Testis (tissue), 3 donors: ENCODE measurements around the gene RGS8. TPM values are rescaled to one million over a fixed set of nuclear protein-coding genes. Genes with fewer than 3 reads are reported as not detected.

ENCODE experiments used
- DNase-seq: peaks from one replicate; pipeline ENCODE4 v3.0.0-alpha.2; 2019
- H3K27ac ChIP-seq, 2 donors: fragments of 200-600 bp; sonication (generic); one replicate each; pipeline ENCODE4 v1.5.1; 2019
- H3K27me3 ChIP-seq: fragments of 200-600 bp; sonication (generic); one replicate; pipeline ENCODE4 v1.5.1; 2019
- H3K36me3 ChIP-seq: fragments of 200-600 bp; sonication (generic); one replicate; pipeline ENCODE4 v1.5.1; 2017; ENCODE audit warnings: low read depth; ENCODE audit errors: missing control alignments
- H3K4me1 ChIP-seq: fragments of 200-600 bp; sonication (generic); one replicate; pipeline ENCODE4 v1.5.1; 2019
- H3K4me3 ChIP-seq, 2 donors: fragments of 200-600 bp; sonication (generic); one replicate each; pipeline ENCODE4 v1.5.1; 2017 to 2019
- H3K9me3 ChIP-seq: fragments of 200-600 bp; sonication (generic); one replicate; pipeline ENCODE4 v1.5.1; 2017
- POLR2A ChIP-seq: fragments of 450-650 bp; IDR thresholded peaks from one replicate; pipeline ENCODE4 v1.6.1; 2017; ENCODE audit warnings: antibody characterized with exemption, mild to moderate bottlenecking, moderate library complexity
- WGBS, 2 donors: methylation state at CpG; one replicate each; pipeline ENCODE4 v1.1.5; 2018; 5-methylcytosine and 5-hydroxymethylcytosine counted together
- intact Hi-C: fragments of 100-400 bp; cut with DNase I; formaldehyde crosslinking; loops from one replicate; pipeline ENCODE4 v1.15.1; 2023; ENCODE audit warnings: low total_unique reads
- polyA plus RNA-seq: library from polyadenylated mRNA; stranded (reverse); fragments of 350-450 nt; fragmentation: Illumina TruSeq; extraction: RNeasy Lipid Tissue Mini Kit (QIAGEN cat#74804); gene quantifications from one replicate; pipeline ENCODE4 v1.2.3, GENCODE V29; 2014; ENCODE audit warnings: low read depth, low replicate concordance; ENCODE audit not compliant: insufficient read depth
- total RNA-seq, 2 donors: library from RNA; depleted of rRNA; stranded (reverse); fragments of >200 nt; gene quantifications; one replicate each; pipeline ENCODE4 v1.2.3, GENCODE V29; 2016
- TF ChIP-seq, protein P1 (sequence below), 3 experiments: fragments of 450-650 bp in 2 of 3; fragments of 200-600 bp in 1 of 3; sonication (generic) in 1 of 3; IDR thresholded peaks; one replicate each; pipeline ENCODE4 v1.5.1; 2016 to 2019; ENCODE audit warnings: antibody characterized with exemption in 3 of 3, mild to moderate bottlenecking in 2 of 3, moderate library complexity in 1 of 3

The RGS8 gene
- total and polyA plus RNA-seq, 3 donors from 2014 or later, result 2.4 to 3.1 (median 2.5) TPM

DNA sequence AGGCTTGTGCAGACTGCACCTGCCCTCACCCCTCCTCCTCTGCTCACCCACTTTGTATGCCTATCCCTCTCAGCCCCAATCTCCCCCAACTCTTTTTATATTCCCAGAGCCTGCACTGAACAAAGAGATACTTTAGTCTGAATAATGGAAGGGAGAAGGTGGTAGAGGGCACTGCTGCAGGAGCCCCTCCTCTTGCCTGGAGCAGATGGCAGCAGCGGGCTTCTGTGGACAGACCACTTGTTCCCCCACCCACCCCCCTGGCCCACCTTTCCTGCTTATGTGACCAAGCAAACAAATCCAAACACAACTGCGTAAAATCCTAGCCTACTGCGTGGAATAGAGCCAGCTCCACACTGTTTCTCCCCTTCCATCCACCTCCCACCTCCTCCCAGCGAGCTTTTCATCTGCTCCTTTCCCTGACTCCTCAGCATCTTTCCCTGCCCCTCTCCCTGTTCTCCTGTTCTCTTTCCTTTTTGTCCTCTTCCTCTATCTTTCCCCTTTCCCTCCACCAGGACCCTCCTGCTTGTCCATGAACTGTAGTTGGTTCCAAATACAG lies 27.5 kb downstream of the RGS8 start:
- DNase-seq, result no peak
- WGBS, 2 donors, result 84 to 91% methylated on average over 4 of the region's 4 CpGs

DNA sequence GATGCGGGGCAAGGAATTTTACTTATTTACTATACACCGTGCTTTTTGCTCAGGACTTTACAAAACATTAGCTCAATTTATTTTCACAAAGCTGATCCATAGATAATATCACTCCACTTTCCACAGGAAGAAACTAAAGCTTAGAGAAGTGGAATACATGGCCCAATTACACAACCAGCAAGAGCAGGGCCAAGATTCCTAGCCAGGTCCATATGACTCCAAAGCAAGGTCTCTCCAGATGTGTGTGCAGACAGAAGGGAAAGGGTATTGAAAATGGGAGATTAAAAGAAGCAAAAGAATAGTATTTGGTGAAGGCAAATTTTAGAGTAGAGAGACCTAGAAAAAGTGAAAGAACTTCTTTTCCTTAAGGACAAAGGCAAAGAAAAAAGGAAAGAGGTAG lies 30.4 kb downstream of the RGS8 start:
- no peak for DNase-seq
- no peak for TF ChIP-seq POLR2A
- TF ChIP-seq, protein P1, sequence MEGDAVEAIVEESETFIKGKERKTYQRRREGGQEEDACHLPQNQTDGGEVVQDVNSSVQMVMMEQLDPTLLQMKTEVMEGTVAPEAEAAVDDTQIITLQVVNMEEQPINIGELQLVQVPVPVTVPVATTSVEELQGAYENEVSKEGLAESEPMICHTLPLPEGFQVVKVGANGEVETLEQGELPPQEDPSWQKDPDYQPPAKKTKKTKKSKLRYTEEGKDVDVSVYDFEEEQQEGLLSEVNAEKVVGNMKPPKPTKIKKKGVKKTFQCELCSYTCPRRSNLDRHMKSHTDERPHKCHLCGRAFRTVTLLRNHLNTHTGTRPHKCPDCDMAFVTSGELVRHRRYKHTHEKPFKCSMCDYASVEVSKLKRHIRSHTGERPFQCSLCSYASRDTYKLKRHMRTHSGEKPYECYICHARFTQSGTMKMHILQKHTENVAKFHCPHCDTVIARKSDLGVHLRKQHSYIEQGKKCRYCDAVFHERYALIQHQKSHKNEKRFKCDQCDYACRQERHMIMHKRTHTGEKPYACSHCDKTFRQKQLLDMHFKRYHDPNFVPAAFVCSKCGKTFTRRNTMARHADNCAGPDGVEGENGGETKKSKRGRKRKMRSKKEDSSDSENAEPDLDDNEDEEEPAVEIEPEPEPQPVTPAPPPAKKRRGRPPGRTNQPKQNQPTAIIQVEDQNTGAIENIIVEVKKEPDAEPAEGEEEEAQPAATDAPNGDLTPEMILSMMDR (IDR thresholded peaks at IDR 0.05), result no peak
- intact Hi-C loops, result no loop called here
- no peaks in the 10 kb centered on the region for H3K9me3 ChIP-seq
- H3K4me3 ChIP-seq, result no peak overlapping the region
- H3K36me3 ChIP-seq, result no peaks in the 10 kb centered on the region
- no peaks in the 10 kb centered on the region for H3K4me1 ChIP-seq
- H3K27ac ChIP-seq, result no peak overlapping the region
- 87 to 97% methylated on average over 2 of the region's 2 CpGs for WGBS, 2 donors
- H3K27me3 ChIP-seq, result no peaks in the 10 kb centered on the region

More for the DNA sequence above, 27.5 kb downstream of the RGS8 start:
- H3K27me3 ChIP-seq, result no peaks in the 10 kb centered on the region
- intact Hi-C loops, result no loop called here
- no peak overlapping the region for H3K4me3 ChIP-seq
- TF ChIP-seq, protein P1 (IDR thresholded peaks at IDR 0.05), result no peak
- no peak for TF ChIP-seq POLR2A
- H3K9me3 ChIP-seq, result no peaks in the 10 kb centered on the region
- no peak overlapping the region for H3K27ac ChIP-seq
- no peaks in the 10 kb centered on the region for H3K4me1 ChIP-seq
- no peaks in the 10 kb centered on the region for H3K36me3 ChIP-seq

DNA sequence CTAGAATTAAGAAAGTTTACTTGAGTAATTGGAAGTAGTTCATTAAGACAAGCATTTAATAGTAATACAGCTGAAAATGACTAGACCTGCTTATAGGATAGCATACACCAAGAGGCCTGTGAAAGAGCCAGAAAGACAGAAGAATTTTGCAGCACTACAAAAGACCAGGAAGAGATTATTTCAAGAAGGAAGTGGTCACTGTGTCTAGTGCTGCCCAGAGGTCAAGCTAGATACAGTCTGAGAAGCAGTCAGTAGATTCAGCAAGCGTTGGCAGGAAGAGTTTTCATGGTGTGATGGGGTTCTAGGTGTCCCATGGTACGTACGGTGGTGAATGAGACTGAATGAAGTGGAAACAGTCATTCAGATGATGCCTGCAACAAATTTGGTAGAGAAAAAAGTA lies 31.5 kb downstream of the RGS8 start:
- Histone ChIP-seq H3K9me3 (no peaks in the 10 kb centered on the region), H3K4me3 (no peak overlapping the region), H3K4me1 (no peaks in the 10 kb centered on the region), H3K27ac (no peak overlapping the region), H3K27me3 (no peaks in the 10 kb centered on the region), H3K36me3 (no peaks in the 10 kb centered on the region)
- no peak for DNase-seq
- TF ChIP-seq POLR2A, result no peak
- TF ChIP-seq, protein P1 (IDR thresholded peaks at IDR 0.05), result no peak
- intact Hi-C loops, result no loop called here
- WGBS, 2 donors, result 63 to 64% methylated on average over 3 of the region's 3 CpGs

DNA sequence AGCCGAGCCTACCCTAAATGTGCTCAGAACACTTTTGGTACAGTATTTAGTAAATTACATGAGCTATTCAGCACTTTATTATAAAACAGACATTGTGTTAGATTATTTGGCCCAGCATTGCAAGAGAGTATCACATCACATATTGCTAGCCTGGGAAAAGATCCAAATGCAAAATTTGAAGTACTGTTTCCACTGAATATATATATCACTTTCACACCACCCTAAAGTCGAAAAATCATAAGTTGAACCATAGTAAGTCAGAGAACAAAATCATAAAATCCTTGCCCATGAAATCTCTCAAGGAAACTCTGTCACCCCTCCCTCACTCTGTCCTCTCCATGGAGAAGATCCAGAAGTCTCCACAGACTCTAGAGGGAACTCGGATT lies 33.1 kb downstream of the RGS8 start:
- no peak overlapping the region for H3K4me3 ChIP-seq
- H3K9me3 ChIP-seq, result no peaks in the 10 kb centered on the region
- no peaks in the 10 kb centered on the region for H3K36me3 ChIP-seq
- intact Hi-C loops, result no loop called here
- H3K27ac ChIP-seq, result no peak overlapping the region
- TF ChIP-seq, protein P1 (IDR thresholded peaks at IDR 0.05), result no peak
- no peak for TF ChIP-seq POLR2A
- no peak for DNase-seq
- 74 to 78% methylated on average over 3 of the region's 3 CpGs for WGBS, 2 donors
- H3K27me3 ChIP-seq, result no peaks in the 10 kb centered on the region
- H3K4me1 ChIP-seq, result no peaks in the 10 kb centered on the region

DNA sequence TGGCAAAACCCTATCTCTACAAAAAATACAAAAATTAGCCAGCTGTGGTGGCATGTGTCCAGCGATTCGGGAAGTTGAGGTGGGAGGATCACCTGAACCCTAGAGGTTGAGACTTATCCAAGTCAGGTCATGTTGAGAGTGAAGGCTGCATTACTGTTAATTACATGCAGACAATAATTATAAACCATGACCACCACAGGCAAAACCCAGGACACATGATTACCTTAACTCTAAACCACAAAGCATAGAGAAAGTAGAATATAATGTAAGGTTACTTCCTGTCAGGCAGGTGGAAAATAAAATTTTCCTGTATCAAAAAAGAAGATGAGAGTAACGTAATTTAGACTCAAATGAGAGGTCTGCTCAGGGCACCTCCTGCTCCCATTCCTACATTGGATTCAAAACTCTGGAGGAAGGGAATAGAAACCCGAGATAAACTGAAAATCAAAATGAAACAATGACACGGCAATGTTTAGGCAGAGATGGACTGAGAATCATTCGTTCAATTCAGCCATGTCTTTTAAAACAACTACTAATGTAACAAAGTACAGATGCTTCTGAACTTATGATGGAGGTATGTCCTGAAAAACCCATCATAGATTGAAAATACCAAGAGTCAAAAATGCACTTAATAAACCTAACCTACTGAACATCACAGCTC lies 33.6 kb downstream of the RGS8 start:
- Histone ChIP-seq H3K27ac (no peak overlapping the region), H3K4me3 (no peak overlapping the region), H3K4me1 (no peaks in the 10 kb centered on the region), H3K27me3 (no peaks in the 10 kb centered on the region), H3K36me3 (no peaks in the 10 kb centered on the region), H3K9me3 (no peaks in the 10 kb centered on the region)
- intact Hi-C loops, result no loop called here
- WGBS, 2 donors, result 82 to 84% methylated on average over 6 of the region's 6 CpGs
- no peak for TF ChIP-seq POLR2A
- TF ChIP-seq, protein P1 (IDR thresholded peaks at IDR 0.05), result no peak
- DNase-seq, result no peak
